ENCODE measurements around the gene C11orf24. TPM values are rescaled to one million over a fixed set of nuclear protein-coding genes. Genes with fewer than 3 reads are reported as not detected.

Gene C11orf24
- total and polyA plus RNA-seq, 2 of the 4 experiments (the other 2 are of a cell fraction) = 42.5 to 135 TPM

DNA sequence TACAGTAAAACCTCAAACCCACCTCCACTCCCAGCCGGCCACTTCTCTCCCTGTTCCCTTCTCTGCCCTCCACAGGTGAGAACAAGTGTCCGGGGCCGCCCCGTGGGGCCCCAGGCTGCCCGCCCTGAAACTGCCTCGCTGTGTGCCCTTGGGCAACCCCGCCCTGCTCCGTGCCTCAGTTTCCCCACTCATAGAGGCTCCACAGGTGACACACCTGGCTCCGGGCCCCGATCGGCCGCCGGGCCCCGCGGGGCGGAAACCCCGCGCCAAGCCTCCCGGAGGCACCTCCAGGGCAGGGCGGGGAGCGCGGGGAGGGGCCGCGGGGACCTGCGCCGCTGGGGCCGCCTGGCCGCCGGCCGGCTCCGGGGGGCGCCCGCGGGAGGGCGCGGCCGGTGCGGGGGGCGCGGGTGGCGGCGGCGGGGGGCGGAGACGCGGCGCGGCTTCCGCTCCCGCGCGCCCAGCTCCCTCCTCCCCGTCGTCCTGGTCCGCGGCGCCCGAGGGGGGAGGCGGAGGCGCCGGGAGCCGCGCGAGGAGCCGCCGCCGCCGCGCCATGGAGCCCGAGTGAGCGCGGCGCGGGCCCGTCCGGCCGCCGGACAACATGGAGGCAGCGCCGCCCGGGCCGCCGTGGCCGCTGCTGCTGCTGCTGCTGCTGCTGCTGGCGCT lies 40.5 kb upstream of the C11orf24 start, which contains the start of gene LRP5:
Gene LRP5, plus strand, starts transcription at position 475 of the 663 bp plus-strand sequence. Its CDS starts 124 bp downstream, at position 599.
- peak within 1 kb of the TSS; percentile 88 for H2AK9ac ChIP-seq (replicated peaks; ENCODE audit: low read depth, low read length, poor library complexity)
- peak within 1 kb of the TSS; percentile 83 for H2AFZ ChIP-seq (replicated peaks; ENCODE audit: low read length, poor library complexity)
- intact Hi-C loops (cut with micrococcal nuclease) = loop anchor here (5.0 kb wide), 1 partner anchor 135 kb away; no protein-coding TSS in a partner anchor
- no peaks in the 10 kb centered on the region for H3K27me3 ChIP-seq (ENCODE audit: control insufficient read depth, insufficient read depth, low read length)
- peak within 1 kb of the TSS; percentile 51 for H2AK5ac ChIP-seq (ENCODE audit: low read depth, low read length)
- 1% methylated on average over 55 of the region's 85 CpGs; no CpG with 5 or more reads in 1 of the 2 experiments for WGBS, 2 experiments (ENCODE audit: extremely low coverage in 2 of 2, insufficient read length in 1 of 2)
- H3K9me1 ChIP-seq (ENCODE audit: insufficient read depth, low read length) = 0 out of 2 replicates have a peak, but pooled peaks cover 3% of the 10 kb centered on the region
- peak within 1 kb of the TSS; percentile 27; the same call in 1 of the 2 replicates for H3K56ac ChIP-seq (ENCODE audit: extremely low read depth, insufficient read depth, low read length)
- in situ Hi-C loops (cut with MboI; ENCODE audit: low sequenced_read_pairs) = no loop called here
- dilution Hi-C loops (cut with HindIII; ENCODE audit: low sequenced_read_pairs, unreplicated experiment) = no loop called here
- peak within 1 kb of the TSS; percentile 46 to 59; a peak in 2 of 4 replicates for H4K8ac ChIP-seq (ENCODE audit: low read depth in 2 of 2, low read length in 2 of 2)
- peak within 1 kb of the TSS; percentile 69 for H3K4ac ChIP-seq (ENCODE audit: low read depth, low read length)
- peak within 1 kb of the TSS; percentile 57 for H3K23ac ChIP-seq (ENCODE audit: low read depth, low read length)
- peak within 1 kb of the TSS; percentile 15; the same call in 1 of the 2 replicates for H3K18ac ChIP-seq (ENCODE audit: low read depth, low read length)
- H3K14ac ChIP-seq (replicated peaks; ENCODE audit: low read depth, low read length) = peak within 1 kb of the TSS; percentile 32
- ATAC-seq (ENCODE audit: low read depth) (peak; percentile 60), DNase-seq (peak; percentile 10)
- peak within 1 kb of the TSS; percentile 54 for H3K9ac ChIP-seq (ENCODE audit: low read depth, low read length)
- TF ChIP-seq SMC3 (IDR thresholded peaks at IDR 0.05; ENCODE audit: low read depth, low read length) (no peak), MAZ (IDR thresholded peaks at IDR 0.05; ENCODE audit: borderline replicate concordance, low read depth, low read length) (peak; percentile 45; the same call in 1 of the 2 replicates)
- ChIA-PET CTCF (interaction anchor here (0.6 kb wide), 1 partner anchor 751 kb away, joined by 4 read pairs; no protein-coding TSS in a partner anchor), POLR2A (ENCODE audit: unreplicated experiment) (no interaction called here)
- peaks cover 13% of the 10 kb centered on the region for H3K4me1 ChIP-seq (ENCODE audit: control insufficient read depth, insufficient read depth, low read length)
- peak within 1 kb of the TSS; percentile 64 for H3K4me3 ChIP-seq (ENCODE audit: insufficient read depth, low read depth, low read length)
- peak within 1 kb of the TSS; percentile 86 for H3K4me2 ChIP-seq (ENCODE audit: low read depth, low read length)
- H2BK20ac ChIP-seq (ENCODE audit: low read depth, low read length) = no peak within 1 kb of the TSS; the same call in 1 of the 2 replicates
- peaks cover 23% of the 10 kb centered on the region for H4K20me1 ChIP-seq (ENCODE audit: insufficient read depth, low read length)
- H2BK15ac ChIP-seq (ENCODE audit: low read depth, low read length) = no peak within 1 kb of the TSS
- no peaks in the 10 kb centered on the region for H3K9me3 ChIP-seq (ENCODE audit: control insufficient read depth, insufficient read depth, low read length)
- H2BK120ac ChIP-seq (ENCODE audit: low read depth, low read length) = no peak within 1 kb of the TSS
- peak within 1 kb of the TSS; percentile 48; the same call in 1 of the 2 replicates for H4K91ac ChIP-seq (ENCODE audit: insufficient read depth, low read depth, low read length)
- H3K79me1 ChIP-seq (ENCODE audit: low read depth in 1 of 2, low read length in 2 of 2) = peaks cover 18 to 39% of the 10 kb centered on the region in 2 experiments
- H3K36me3 ChIP-seq (ENCODE audit: control insufficient read depth, insufficient read depth, low read length) = no peaks in the 10 kb centered on the region
- peak within 1 kb of the TSS; percentile 19 for H3K27ac ChIP-seq (ENCODE audit: insufficient read depth, low read length)
- H4K5ac ChIP-seq (ENCODE audit: low read depth, low read length) = no peak within 1 kb of the TSS
- no TSS peak for BruUV-seq (replicated peaks)
- H2BK5ac ChIP-seq (ENCODE audit: low read depth, low read length, poor library complexity, severe bottlenecking) = no peak within 1 kb of the TSS
